ENCODE measurements around the gene ASB6.

- TF ChIP-seq CTCF (IDR thresholded peaks at IDR 0.05; ENCODE audit: borderline replicate concordance, extremely low read depth, low read length, poor library complexity, severe bottlenecking) (no peak), EZH2 (IDR thresholded peaks at IDR 0.05; ENCODE audit: borderline replicate concordance, low read depth, low read length, severe bottlenecking) (no peak)
Observed at GRCh38 chr9:129639756-129640085, 2.2 kb downstream of the ASB6 start.

Data from DND-41 (cell line).